A673 (cell line): ENCODE measurements around the gene U2AF1L4. TPM values are rescaled to one million over a fixed set of nuclear protein-coding genes. Genes with fewer than 3 reads are reported as not detected.

ENCODE experiments used
- BruUV-seq: library from RNA; stranded (reverse); fragments of 400-500 nt; replicated peaks from 2 replicates; lab custom pipeline; 2021; lab: Mats Ljungman, UMichigan
- CTCF ChIA-PET: fragments of 300-600 bp; sonication (Branson Sonifier 250); formaldehyde crosslinking; loops from one replicate; lab custom pipeline; 2022; ENCODE audit warnings: antibody characterized with exemption; lab: Charles Lee
- POLR2A ChIA-PET: fragments of 300-600 bp; sonication (Branson Sonifier 250); formaldehyde crosslinking; loops from one replicate; lab custom pipeline; 2022; ENCODE audit warnings: antibody characterized with exemption; ENCODE audit not compliant: low non-redundant PET; lab: Charles Lee
- DNase-seq: peaks from one replicate; pipeline ENCODE4 v3.0.0-alpha.2; 2015; ENCODE audit warnings: low spot score
- H3K27ac ChIP-seq: fragments of 200-600 bp; sonication (generic); 2 replicates; pipeline ENCODE4 v1.5.1; 2016; ENCODE audit warnings: mixed run types, low read depth, mild to moderate bottlenecking, mixed read lengths, antibody characterized with exemption, low read length; ENCODE audit not compliant: poor library complexity, severe bottlenecking
- H3K27me3 ChIP-seq: fragments of 200-600 bp; sonication (generic); replicated peaks from 2 replicates; pipeline ENCODE4 v1.6.1; 2017; ENCODE audit warnings: mixed run types, low read depth, mild to moderate bottlenecking, mixed read lengths, antibody characterized with exemption, low read length; ENCODE audit not compliant: insufficient read depth, poor library complexity
- H3K36me3 ChIP-seq: fragments of 200-600 bp; sonication (generic); 2 replicates; pipeline ENCODE4 v1.6.1; 2016; ENCODE audit warnings: mixed run types, mild to moderate bottlenecking, mixed read lengths, antibody characterized with exemption, low read length; ENCODE audit not compliant: insufficient read depth, poor library complexity, severe bottlenecking
- H3K4me1 ChIP-seq: fragments of 200-600 bp; sonication (generic); 2 replicates; pipeline ENCODE4 v1.6.1; 2017; ENCODE audit warnings: mixed run types, mild to moderate bottlenecking, mixed read lengths, antibody characterized with exemption, low read length; ENCODE audit not compliant: insufficient read depth, poor library complexity, severe bottlenecking
- H3K4me3 ChIP-seq: fragments of 200-600 bp; sonication (generic); 2 replicates; pipeline ENCODE4 v1.5.1; 2016; ENCODE audit warnings: low read depth, mixed run types, mild to moderate bottlenecking, mixed read lengths, low read length; ENCODE audit not compliant: poor library complexity, severe bottlenecking
- H3K9me3 ChIP-seq: fragments of 200-600 bp; sonication (generic); 2 replicates; pipeline ENCODE4 v1.6.1; 2016; ENCODE audit warnings: mixed run types, low read depth, mild to moderate bottlenecking, mixed read lengths, antibody characterized with exemption, low read length; ENCODE audit not compliant: poor library complexity, severe bottlenecking
- EZH2 ChIP-seq: fragments of 200-600 bp; sonication (generic); IDR thresholded peaks from 2 replicates; pipeline ENCODE4 v1.6.1; 2017; ENCODE audit warnings: borderline replicate concordance, low read depth, mild to moderate bottlenecking, mixed read lengths, antibody characterized with exemption, low read length; ENCODE audit not compliant: poor library complexity, severe bottlenecking
- intact Hi-C: fragments of 100-400 bp; cut with micrococcal nuclease; formaldehyde crosslinking; loops from one replicate; pipeline ENCODE4 v1.10.0; 2022; ENCODE audit not compliant: unreplicated experiment
- total RNA-seq: library from RNA; stranded (reverse); gene quantifications from 2 replicates; pipeline ENCODE4 v1.2.3, GENCODE V29; 2021
- TF ChIP-seq, protein P1 (sequence below): fragments of 300-800, 200-600 bp; sonication (generic); conservative IDR thresholded peaks from 2 replicates; pipeline ENCODE4 v1.5.1; 2017; ENCODE audit warnings: low read depth, mild to moderate bottlenecking, antibody characterized with exemption, low read length, moderate library complexity, mixed read lengths

The U2AF1L4 gene
- total RNA-seq, 1 experiment from 2014 or later = 21.0 TPM

- Histone ChIP-seq H3K27me3 (no peaks in the 10 kb centered on the region), H3K4me3 (peak overlapping the region; percentile 96), H3K4me1 (peaks cover 8% of the 10 kb centered on the region), H3K36me3 (peaks cover 16% of the 10 kb centered on the region), H3K9me3 (no peaks in the 10 kb centered on the region), H3K27ac (peak overlapping the region; percentile 89)
- DNase-seq = peak; percentile 98
- intact Hi-C loops = loop anchor here (2.0 kb wide), 2 partner anchors 22 to 168 kb away; no protein-coding TSS in a partner anchor
- no TSS peak for BruUV-seq
- no peak for TF ChIP-seq EZH2
- TF ChIP-seq, protein P1, sequence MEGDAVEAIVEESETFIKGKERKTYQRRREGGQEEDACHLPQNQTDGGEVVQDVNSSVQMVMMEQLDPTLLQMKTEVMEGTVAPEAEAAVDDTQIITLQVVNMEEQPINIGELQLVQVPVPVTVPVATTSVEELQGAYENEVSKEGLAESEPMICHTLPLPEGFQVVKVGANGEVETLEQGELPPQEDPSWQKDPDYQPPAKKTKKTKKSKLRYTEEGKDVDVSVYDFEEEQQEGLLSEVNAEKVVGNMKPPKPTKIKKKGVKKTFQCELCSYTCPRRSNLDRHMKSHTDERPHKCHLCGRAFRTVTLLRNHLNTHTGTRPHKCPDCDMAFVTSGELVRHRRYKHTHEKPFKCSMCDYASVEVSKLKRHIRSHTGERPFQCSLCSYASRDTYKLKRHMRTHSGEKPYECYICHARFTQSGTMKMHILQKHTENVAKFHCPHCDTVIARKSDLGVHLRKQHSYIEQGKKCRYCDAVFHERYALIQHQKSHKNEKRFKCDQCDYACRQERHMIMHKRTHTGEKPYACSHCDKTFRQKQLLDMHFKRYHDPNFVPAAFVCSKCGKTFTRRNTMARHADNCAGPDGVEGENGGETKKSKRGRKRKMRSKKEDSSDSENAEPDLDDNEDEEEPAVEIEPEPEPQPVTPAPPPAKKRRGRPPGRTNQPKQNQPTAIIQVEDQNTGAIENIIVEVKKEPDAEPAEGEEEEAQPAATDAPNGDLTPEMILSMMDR = peak; percentile 87
- CTCF ChIA-PET = no interaction called here
- POLR2A ChIA-PET = no interaction called here
These were observed 28.2 kb downstream of the U2AF1L4 start for GRCh38 chr19:35716801-35717664.

DNA sequence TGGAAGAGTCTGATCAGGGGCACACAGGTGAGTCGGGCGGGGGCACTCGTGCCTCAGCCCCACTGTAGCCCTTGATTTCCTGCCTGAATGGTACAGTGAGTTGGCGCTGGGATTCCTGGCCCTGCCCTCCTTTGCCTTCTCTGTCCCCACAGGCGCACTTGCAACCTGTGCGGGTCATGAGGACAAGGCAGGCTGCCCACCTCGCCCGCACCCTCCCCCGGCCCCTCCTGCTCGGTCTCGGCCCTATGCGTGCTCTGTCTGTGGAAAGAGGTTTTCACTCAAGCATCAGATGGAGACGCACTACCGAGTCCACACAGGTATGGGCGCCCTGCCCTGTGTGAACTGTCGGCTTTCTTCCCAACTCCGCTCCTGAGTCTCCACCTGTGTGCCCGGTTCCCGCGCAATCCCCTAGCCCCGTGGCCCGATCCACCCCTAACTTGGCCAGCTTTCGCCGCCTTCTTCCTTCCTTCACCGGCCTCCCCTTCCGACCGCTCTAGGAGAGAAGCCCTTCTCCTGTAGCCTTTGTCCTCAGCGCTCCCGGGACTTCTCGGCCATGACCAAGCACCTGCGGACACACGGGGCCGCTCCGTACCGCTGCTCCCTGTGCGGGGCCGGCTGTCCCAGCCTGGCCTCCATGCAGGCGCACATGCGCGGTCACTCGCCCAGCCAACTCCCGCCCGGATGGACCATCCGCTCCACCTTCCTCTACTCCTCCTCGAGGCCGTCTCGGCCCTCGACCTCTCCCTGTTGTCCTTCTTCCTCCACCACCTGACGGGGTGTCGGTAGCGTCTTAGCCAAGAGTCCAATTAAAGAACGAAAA, 29.0 kb downstream of the U2AF1L4 start:
- peak overlapping the region; percentile 89 for H3K27ac ChIP-seq
- H3K27me3 ChIP-seq = no peaks in the 10 kb centered on the region
- peak overlapping the region; percentile 96 for H3K4me3 ChIP-seq
- peaks cover 8% of the 10 kb centered on the region for H3K4me1 ChIP-seq
- ChIA-PET CTCF (no interaction called here), POLR2A (no interaction called here)
- BruUV-seq = no TSS peak
- no peak for DNase-seq
- peaks cover 8% of the 10 kb centered on the region for H3K36me3 ChIP-seq
- no peaks in the 10 kb centered on the region for H3K9me3 ChIP-seq
- TF ChIP-seq, protein P1 = no peak
- no peak for TF ChIP-seq EZH2
- intact Hi-C loops = loop anchor here (2.0 kb wide), 2 partner anchors 21 to 167 kb away; no protein-coding TSS in a partner anchor

- Histone ChIP-seq H3K27ac (no peak overlapping the region), H3K36me3 (peaks cover 7% of the 10 kb centered on the region), H3K4me1 (peaks cover 8% of the 10 kb centered on the region), H3K9me3 (no peaks in the 10 kb centered on the region), H3K27me3 (no peaks in the 10 kb centered on the region), H3K4me3 (no peak overlapping the region)
- intact Hi-C loops = no loop called here
- ChIA-PET POLR2A (no interaction called here), CTCF (no interaction called here)
- TF ChIP-seq, protein P1 = no peak
- no peak for DNase-seq
- no TSS peak for BruUV-seq
These were observed 29.8 kb downstream of the U2AF1L4 start for GRCh38 chr19:35715355-35715809.
